Inflammatory macrophage treated with lipopolysaccharide for 1 hour (primary cell): ENCODE measurements around the gene CCM2L.

Experiments
- DNase-seq, 2 donors: peaks; one replicate each; pipeline ENCODE4 v3.0.0-alpha.2; 2020 to 2022

The CCM2L gene

GRCh38 chr20:32010101-32010500 lies at the start of gene CCM2L:
Gene CCM2L (plus strand): TSS chr20:32010438. CDS start chr20:32010455, 17 bp downstream.
- no peak for DNase-seq

DNA sequence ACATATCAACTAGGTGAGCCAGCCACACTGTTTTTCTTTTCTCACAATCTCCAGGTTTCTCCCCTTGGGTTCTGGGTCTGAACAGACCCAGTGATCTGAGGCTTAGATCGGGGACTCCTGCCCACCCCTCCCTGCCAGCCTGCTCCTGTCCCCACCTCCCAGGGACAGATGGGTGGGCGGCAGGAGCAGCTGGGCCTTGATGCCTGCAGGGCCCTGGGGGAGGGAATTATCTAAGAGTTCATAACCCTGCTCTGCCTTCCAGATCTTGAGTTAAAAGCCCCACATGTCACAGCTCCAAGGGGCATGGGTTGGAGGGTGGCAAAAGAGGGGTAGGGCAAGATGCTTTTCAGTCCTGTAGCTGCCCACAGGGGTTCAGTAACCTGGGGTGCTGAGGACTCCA lies 47.5 kb upstream of the CCM2L start:
- DNase-seq, result no peak

DNA sequence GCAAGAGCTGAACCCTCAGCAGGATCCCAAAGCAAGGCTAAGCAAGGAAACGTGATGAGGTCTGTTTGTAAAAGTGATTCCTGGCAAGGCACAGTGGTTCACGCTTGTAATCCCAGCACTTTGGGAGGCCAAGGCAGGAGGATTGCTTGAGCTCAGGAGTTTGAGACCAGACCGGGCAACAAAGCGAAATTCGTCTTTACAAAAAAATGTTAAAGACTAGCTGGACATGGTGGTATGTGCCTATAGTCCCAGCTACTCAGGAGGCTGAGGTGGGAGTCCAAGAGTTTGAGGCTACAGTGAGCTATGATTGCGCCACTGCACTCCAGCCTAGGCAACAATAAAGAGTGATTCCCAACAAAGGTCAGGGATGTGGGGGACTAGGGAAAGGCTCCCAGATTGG lies 46.3 kb upstream of the CCM2L start:
- no peak for DNase-seq

DNA sequence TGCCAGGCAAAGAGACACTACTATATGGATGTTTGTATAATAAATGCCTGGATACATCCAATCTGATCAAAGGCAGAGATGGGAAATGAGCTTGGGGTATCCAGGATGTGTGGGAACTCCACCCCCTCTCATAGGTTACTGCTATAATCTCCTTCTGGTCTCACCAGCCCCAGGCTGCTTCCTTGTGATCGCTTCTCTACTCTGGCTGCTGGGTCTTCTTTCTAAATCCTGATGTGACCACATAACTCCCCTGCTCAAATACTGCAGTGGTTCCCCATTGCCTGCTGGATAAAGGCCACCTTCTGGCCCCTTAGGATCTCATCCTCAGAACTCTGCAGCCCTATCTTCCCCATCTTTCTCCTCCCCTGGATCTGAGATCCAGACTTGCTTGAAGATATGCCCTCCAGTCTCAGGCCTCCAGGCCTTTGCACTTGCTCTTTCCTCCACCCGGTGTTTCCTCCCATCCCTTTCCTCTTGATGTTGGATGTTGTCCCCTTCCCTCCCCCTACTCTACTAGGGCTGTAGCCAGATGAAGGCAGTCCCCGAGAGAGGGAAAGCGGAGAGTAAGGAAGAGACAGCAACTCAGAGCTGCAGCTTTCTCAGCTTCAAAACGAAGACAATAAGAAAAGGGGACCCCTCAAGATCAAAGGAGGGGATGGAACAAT lies 43.1 kb upstream of the CCM2L start:
- DNase-seq, result no peak

DNA sequence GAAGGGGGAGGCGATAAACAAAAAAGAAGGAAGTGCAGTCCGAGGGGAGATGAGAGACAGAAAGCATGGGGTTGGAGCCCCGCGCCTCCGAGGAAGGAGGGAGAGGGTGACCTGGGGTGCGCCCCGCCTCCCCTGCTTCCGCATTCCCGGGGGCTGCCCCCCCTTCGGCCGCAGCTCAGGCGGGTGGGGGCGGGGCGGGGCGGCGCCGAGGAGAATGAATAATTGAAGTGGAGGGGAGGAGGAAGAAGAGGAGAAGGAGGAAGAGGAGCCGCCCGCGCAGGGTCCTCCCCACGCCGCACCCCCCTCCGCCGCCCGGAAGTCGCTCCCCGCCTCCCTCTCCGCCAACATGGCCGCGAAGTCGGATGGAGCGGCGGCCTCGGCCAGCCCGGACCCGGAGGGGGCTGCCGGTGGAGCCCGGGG lies 42.4 kb upstream of the CCM2L start, which contains the start of gene XKR7:
TSS of gene XKR7 (plus strand) at position 322 of the 420 bp plus-strand sequence. CDS start at position 347, 25 bp downstream.
- DNase-seq, result peak; percentile 6 to 42

DNA sequence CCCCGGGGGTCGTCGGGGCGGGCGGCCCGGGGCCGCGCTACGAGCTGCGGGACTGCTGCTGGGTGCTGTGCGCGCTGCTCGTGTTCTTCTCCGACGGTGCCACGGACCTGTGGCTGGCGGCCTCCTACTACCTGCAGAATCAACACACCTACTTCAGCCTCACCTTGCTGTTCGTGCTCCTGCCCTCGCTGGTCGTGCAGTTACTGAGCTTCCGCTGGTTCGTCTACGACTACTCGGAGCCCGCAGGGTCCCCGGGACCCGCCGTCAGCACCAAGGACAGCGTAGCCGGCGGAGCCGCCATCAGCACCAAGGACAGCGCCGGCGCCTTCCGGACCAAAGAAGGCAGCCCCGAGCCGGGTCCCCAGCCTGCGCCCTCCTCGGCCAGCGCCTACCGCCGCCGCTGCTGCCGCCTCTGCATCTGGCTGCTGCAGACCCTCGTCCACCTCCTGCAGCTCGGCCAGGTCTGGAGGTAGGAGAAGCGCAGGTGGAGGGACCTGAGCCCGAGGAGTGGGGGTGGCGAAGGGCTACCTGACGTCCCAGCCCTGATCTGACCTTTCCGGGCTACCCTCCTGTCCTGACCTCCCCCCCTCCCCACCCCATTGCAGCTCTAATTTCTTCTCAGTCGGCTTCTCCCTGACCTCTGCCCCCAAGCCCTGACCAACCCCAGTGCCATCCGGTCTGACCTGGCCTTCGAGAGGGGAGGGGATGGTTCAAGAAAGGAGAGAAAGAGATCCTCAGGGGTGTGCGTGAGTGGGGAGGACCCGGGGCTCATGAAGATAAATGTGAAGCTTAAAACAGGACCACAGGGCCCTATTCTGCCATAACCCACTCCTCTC lies 41.7 kb upstream of the CCM2L start:
- peak; percentile 29 to 83 for DNase-seq

- DNase-seq, result no peak
Observed at GRCh38 chr20:31969991-31970390, 40.2 kb upstream of the CCM2L start.

GRCh38 chr20:31972471-31973021 lies 37.7 kb upstream of the CCM2L start:
- DNase-seq, result no peak

DNA sequence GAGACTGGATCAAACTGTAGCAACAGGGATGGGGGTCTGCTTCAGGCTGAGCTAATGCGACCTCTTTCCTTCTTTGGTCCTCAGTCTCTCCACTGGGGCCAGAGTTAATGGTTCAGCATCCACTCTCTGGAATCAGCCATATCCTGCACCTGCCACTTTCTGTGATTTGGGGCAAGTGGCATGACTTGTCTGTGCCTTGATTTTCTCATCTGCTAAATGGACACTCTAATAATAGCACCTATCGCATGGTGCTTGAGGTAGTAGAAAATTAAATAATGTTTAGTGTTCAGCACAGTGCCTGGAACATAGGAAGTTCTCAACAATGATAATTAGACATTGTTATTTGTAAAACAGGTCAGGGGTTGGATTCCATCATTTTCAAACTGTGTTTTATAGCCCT lies 35.9 kb upstream of the CCM2L start:
- no peak for DNase-seq

- DNase-seq, result no peak
Observed at GRCh38 chr20:31974951-31975487, 35.2 kb upstream of the CCM2L start.

DNA sequence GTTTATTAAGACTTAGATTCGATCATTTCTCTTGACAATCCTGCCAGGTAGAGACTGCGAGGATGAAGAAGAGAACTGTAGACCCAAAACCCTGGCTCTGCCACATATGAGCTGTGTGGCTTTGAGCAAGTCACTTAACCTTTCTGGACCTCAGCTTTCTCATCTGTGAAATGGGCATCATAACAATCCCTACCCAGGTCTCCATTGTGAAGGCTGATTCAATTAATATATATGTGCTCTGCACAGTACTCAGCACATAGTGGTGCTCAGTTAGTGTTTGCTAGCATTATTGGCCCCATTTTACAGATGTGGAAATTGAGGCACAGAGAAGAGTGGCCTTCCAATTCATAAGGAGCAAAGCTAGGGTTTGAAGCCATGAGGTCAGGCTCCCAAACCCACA lies 34.4 kb upstream of the CCM2L start:
- DNase-seq, result no peak

- no peak for DNase-seq
Observed at GRCh38 chr20:31977080-31977479, 33.2 kb upstream of the CCM2L start.

DNA sequence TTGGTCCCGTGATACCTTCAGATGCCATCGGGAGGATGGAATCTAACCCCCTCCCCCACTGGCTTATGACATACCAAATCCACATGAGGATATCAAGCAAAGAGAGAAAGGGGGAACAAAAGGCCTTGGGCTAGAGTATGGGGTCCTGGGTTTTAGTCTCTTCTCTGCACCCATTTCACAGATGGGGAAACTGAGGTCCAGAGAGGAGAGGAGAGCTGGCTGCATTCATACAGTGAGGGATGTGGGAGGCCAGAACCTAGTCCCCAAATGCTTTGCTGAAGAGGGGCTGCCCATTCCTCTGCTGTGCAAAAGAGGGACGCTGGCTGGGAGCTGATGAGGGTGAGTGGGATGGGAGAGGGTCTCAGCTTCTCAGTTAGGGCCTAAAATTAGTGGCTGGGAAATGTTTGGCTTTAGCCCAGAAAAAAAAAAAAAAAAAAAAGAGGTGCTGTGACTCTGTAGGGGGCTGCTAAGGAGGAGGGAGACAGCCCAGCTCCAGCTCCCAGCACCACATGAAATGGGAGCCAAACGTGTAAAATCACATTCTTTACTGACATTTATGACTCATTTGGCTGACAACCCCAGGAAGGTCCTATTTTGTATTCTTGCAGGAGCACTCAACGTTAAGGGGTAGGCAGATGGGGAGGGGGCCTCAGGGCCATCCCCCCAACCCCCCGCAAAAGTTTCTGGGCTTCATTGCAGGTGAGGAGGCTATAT lies 30.4 kb upstream of the CCM2L start:
- no peak for DNase-seq

DNA sequence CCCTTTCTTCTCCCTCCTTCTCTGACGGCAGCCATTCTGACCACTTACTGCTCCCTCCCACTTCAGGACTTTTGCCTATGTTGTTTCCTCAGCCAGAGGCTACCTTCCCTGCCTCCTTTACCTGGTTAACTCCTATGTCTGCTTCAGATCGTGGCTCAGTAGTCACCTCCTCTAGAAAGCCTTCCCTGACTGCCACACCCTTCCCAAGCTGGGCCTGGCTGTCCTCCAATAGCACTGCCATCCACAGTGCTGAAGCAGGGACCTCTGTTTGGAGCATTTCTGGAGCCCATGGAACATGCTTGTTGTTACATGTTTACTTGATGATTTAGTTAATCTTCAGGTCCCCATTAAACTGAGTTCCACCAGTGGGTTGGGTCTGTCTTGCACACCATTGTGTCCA lies 28.5 kb upstream of the CCM2L start:
- DNase-seq, result no peak

DNA sequence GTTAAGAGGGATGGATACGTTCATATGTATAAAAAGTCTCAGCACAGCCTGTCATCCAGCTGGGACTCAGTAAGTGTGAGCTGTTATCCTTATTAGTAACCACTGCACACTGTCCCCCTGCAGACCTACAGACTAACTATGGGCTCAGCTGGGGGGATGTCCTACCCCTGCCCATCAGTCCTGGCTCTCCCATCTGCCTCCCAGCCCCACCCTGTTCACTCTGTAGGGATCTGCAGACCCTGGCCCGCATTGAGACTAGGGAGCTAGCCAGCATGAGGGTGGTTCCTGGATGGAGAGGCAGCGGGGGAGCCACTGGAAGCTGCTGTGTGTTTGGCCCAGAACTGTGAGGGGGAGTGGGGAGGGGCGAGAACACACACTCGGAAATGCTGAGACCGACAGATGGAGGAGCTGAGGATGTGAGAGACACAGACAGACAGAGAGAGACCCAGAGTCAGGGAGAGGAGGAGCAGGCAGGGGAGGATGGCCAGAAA lies 25.2 kb upstream of the CCM2L start:
- DNase-seq, result no peak

DNA sequence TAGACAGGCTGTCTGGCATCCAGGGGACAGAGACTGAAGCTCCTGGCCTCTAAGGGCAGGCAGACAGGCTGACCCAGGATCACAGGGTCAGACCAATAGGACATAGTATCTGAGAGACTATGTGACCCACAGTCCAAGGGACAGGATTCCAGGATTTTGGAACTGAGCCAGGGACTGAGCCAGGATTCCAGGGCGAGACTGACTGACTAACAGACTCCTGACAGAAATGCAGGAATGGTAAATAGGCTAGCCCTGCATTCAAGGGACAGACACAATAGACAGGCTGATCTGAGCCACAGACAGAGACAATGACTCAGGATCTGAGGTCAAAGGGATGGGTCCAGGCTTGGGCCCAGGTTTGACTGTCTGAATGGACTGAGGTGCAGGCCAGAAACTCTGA lies 22.5 kb upstream of the CCM2L start:
- no peak for DNase-seq

GRCh38 chr20:31988430-31989015 lies 21.7 kb upstream of the CCM2L start:
- no peak for DNase-seq

- no peak for DNase-seq
Observed at GRCh38 chr20:31989030-31989645, 21.1 kb upstream of the CCM2L start.

GRCh38 chr20:31990641-31991338 lies 19.4 kb upstream of the CCM2L start:
- DNase-seq, result no peak

DNA sequence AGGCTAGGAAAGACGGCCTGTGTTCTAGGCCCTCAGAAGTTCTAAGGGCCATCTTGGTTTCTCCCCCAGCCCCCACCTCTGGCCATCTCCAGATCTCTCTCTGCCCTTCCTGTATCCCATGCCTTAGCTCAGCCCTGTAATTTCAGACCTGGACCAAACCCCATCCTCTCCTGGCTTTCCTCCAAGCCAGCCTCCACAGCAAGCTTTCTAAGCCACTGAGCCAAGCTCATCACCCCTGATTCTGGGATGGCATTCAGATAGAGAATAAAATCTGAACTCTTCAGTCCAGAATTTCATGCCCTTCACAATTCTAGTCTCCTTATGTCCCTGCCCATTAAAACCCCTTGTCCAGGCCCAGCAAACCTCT lies 18.9 kb upstream of the CCM2L start:
- no peak for DNase-seq

GRCh38 chr20:31992086-31992485 lies 18.2 kb upstream of the CCM2L start:
- no peak for DNase-seq
